Testis (tissue), 3 donors: ENCODE measurements around the gene PDE4B. TPM values are rescaled to one million over a fixed set of nuclear protein-coding genes. Genes with fewer than 3 reads are reported as not detected.
A peak's percentile ranks its signal among the peaks of the same experiment; 100 is the strongest.

Experiments
- DNase-seq: peaks from one replicate; pipeline ENCODE4 v3.0.0-alpha.2; 2019
- H3K27ac ChIP-seq, 2 donors: fragments of 200-600 bp; sonication (generic); one replicate each; pipeline ENCODE4 v1.5.1; 2019
- H3K27me3 ChIP-seq: fragments of 200-600 bp; sonication (generic); one replicate; pipeline ENCODE4 v1.5.1; 2019
- H3K36me3 ChIP-seq: fragments of 200-600 bp; sonication (generic); one replicate; pipeline ENCODE4 v1.5.1; 2017; ENCODE audit warnings: low read depth; ENCODE audit errors: missing control alignments
- H3K4me1 ChIP-seq: fragments of 200-600 bp; sonication (generic); one replicate; pipeline ENCODE4 v1.5.1; 2019
- H3K4me3 ChIP-seq, 2 donors: fragments of 200-600 bp; sonication (generic); one replicate each; pipeline ENCODE4 v1.5.1; 2017 to 2019
- H3K9me3 ChIP-seq: fragments of 200-600 bp; sonication (generic); one replicate; pipeline ENCODE4 v1.5.1; 2017
- CTCF ChIP-seq, 3 experiments: fragments of 450-650 bp in 2 of 3; fragments of 200-600 bp in 1 of 3; sonication (generic) in 1 of 3; IDR thresholded peaks; one replicate each; pipeline ENCODE4 v1.5.1; 2016 to 2019; ENCODE audit warnings: antibody characterized with exemption in 3 of 3, mild to moderate bottlenecking in 2 of 3, moderate library complexity in 1 of 3
- POLR2A ChIP-seq: fragments of 450-650 bp; IDR thresholded peaks from one replicate; pipeline ENCODE4 v1.6.1; 2017; ENCODE audit warnings: antibody characterized with exemption, mild to moderate bottlenecking, moderate library complexity
- WGBS, 2 donors: methylation state at CpG; one replicate each; pipeline ENCODE4 v1.1.5; 2018; 5-methylcytosine and 5-hydroxymethylcytosine counted together
- intact Hi-C: fragments of 100-400 bp; cut with DNase I; formaldehyde crosslinking; loops from one replicate; pipeline ENCODE4 v1.15.1; 2023; ENCODE audit warnings: low total_unique reads
- polyA plus RNA-seq: library from polyadenylated mRNA; stranded (reverse); fragments of 350-450 nt; fragmentation: Illumina TruSeq; extraction: RNeasy Lipid Tissue Mini Kit (QIAGEN cat#74804); gene quantifications from one replicate; pipeline ENCODE4 v1.2.3, GENCODE V29; 2014; ENCODE audit warnings: low read depth, low replicate concordance; ENCODE audit not compliant: insufficient read depth
- total RNA-seq, 2 donors: library from RNA; depleted of rRNA; stranded (reverse); fragments of >200 nt; gene quantifications; one replicate each; pipeline ENCODE4 v1.2.3, GENCODE V29; 2016

PDE4B gene
- total and polyA plus RNA-seq, 3 donors from 2014 or later: 11.5 to 16.1 (median 12.4) TPM

- whole genome bisulfite sequencing, 2 donors: 89 to 95% methylated on average over 2 of the region's 2 CpGs
- DNase-seq: no peak
- no peak overlapping the region for H3K4me3 ChIP-seq
- intact Hi-C loops: no loop called here
- no peaks in the 10 kb centered on the region for H3K27me3 ChIP-seq
- no peaks in the 10 kb centered on the region for H3K9me3 ChIP-seq
- H3K4me1 ChIP-seq: no peaks in the 10 kb centered on the region
- TF ChIP-seq CTCF (IDR thresholded peaks at IDR 0.05): no peak
- no peak for TF ChIP-seq POLR2A
- H3K36me3 ChIP-seq: no peaks in the 10 kb centered on the region
- no peak overlapping the region for H3K27ac ChIP-seq
These were observed 534.9 kb downstream of the PDE4B start for GRCh38 chr1:66327588-66327987.

- TF ChIP-seq CTCF (IDR thresholded peaks at IDR 0.05): no peak
- no peak for TF ChIP-seq POLR2A
- 70 to 92% methylated on average over 3 of the region's 3 CpGs for WGBS, 2 donors
- no peak overlapping the region for H3K27ac ChIP-seq
- H3K4me1 ChIP-seq: no peaks in the 10 kb centered on the region
- no peak for DNase-seq
- no peaks in the 10 kb centered on the region for H3K36me3 ChIP-seq
- H3K27me3 ChIP-seq: no peaks in the 10 kb centered on the region
- H3K4me3 ChIP-seq: no peak overlapping the region
- intact Hi-C loops: no loop called here
- H3K9me3 ChIP-seq: no peaks in the 10 kb centered on the region
These were observed 536.2 kb downstream of the PDE4B start for GRCh38 chr1:66328896-66329295.

GRCh38 chr1:66330722-66331141 lies 538.0 kb downstream of the PDE4B start:
- H3K27me3 ChIP-seq: no peaks in the 10 kb centered on the region
- intact Hi-C loops: no loop called here
- no peaks in the 10 kb centered on the region for H3K4me1 ChIP-seq
- H3K9me3 ChIP-seq: no peaks in the 10 kb centered on the region
- 78 to 80% methylated on average over 4 of the region's 4 CpGs for WGBS, 2 donors
- no peak overlapping the region for H3K4me3 ChIP-seq
- no peak for TF ChIP-seq POLR2A
- no peak for TF ChIP-seq CTCF (IDR thresholded peaks at IDR 0.05)
- no peak for DNase-seq
- no peaks in the 10 kb centered on the region for H3K36me3 ChIP-seq
- H3K27ac ChIP-seq: peak overlapping the region in 1 of 2 donors; percentile 84

GRCh38 chr1:66331658-66332547 lies 539.2 kb downstream of the PDE4B start:
- peak overlapping the region; percentile 47 to 49 for H3K4me3 ChIP-seq
- TF ChIP-seq CTCF (IDR thresholded peaks at IDR 0.05) (peak in 1 of 3 experiments; percentile 22), POLR2A (no peak)
- DNase-seq: peak; percentile 65
- peak overlapping the region; percentile 75 to 84 for H3K27ac ChIP-seq
- H3K27me3 ChIP-seq: no peaks in the 10 kb centered on the region
- intact Hi-C loops: no loop called here
- no peaks in the 10 kb centered on the region for H3K9me3 ChIP-seq
- no peaks in the 10 kb centered on the region for H3K4me1 ChIP-seq
- WGBS, 2 donors: 13 to 16% methylated on average over 18 of the region's 18 CpGs
- H3K36me3 ChIP-seq: no peaks in the 10 kb centered on the region

GRCh38 chr1:66332548-66332901 lies 539.8 kb downstream of the PDE4B start:
- 24 to 35% methylated on average over 2 of the region's 2 CpGs for WGBS, 2 donors
- no peaks in the 10 kb centered on the region for H3K9me3 ChIP-seq
- H3K4me3 ChIP-seq: peak overlapping the region; percentile 47 to 49
- no peaks in the 10 kb centered on the region for H3K36me3 ChIP-seq
- no peaks in the 10 kb centered on the region for H3K4me1 ChIP-seq
- no peaks in the 10 kb centered on the region for H3K27me3 ChIP-seq
- TF ChIP-seq CTCF (IDR thresholded peaks at IDR 0.05) (no peak), POLR2A (no peak)
- intact Hi-C loops: no loop called here
- peak overlapping the region; percentile 75 to 84 for H3K27ac ChIP-seq
- DNase-seq: no peak
